ENCODE data around the gene ATF4. TPM values are rescaled to one million over a fixed set of nuclear protein-coding genes. Genes with fewer than 3 reads are reported as not detected.

Gene ATF4
- total and polyA plus RNA-seq, 2 of the 13 experiments (the other 11 are each of a cell fraction or from before 2014, with no cell fraction given) = 486 to 1,297 TPM

GRCh38 chr22:39478441-39478850 lies 41.9 kb upstream of the ATF4 start (continued):
- TF ChIP-seq POLR2AphosphoS5 (IDR thresholded peaks at IDR 0.05; ENCODE audit: low read depth, low read length) (no peak), ZBTB1 (CRISPR knock-in tag; IDR thresholded peaks at IDR 0.05; ENCODE audit: borderline replicate concordance) (no peak), MLX (CRISPR knock-in tag; IDR thresholded peaks at IDR 0.05) (peak; percentile 63), THYN1 (CRISPR knock-in tag; IDR thresholded peaks at IDR 0.05; ENCODE audit: borderline replicate concordance, low read depth) (no peak), STAT6 (CRISPR knock-in tag; IDR thresholded peaks at IDR 0.05; ENCODE audit: borderline replicate concordance) (no peak), HNRNPL (IDR thresholded peaks at IDR 0.05; ENCODE audit: low read depth, low read length) (0 out of 2 replicates have a peak, but pooled peaks have one; percentile 46), PHF20 (CRISPR knock-in tag; IDR thresholded peaks at IDR 0.05) (0 out of 2 replicates have a peak, but pooled peaks have one; percentile 35), ZNF773 (CRISPR knock-in tag; IDR thresholded peaks at IDR 0.05; ENCODE audit: borderline replicate concordance) (0 out of 2 replicates have a peak, but pooled peaks have one; percentile 72), ZZZ3 (CRISPR knock-in tag; IDR thresholded peaks at IDR 0.05; ENCODE audit: borderline replicate concordance) (no peak), FOXM1 (CRISPR knock-in tag; IDR thresholded peaks at IDR 0.05) (no peak), PAXIP1 (CRISPR knock-in tag; conservative IDR thresholded peaks at IDR 0.05) (no peak), ZNF207 (IDR thresholded peaks at IDR 0.05; ENCODE audit: borderline replicate concordance) (no peak), ZBTB33 (CRISPR knock-in tag; IDR thresholded peaks at IDR 0.05) (no peak), PHF8 (CRISPR knock-in tag; IDR thresholded peaks at IDR 0.05) (0 out of 2 replicates have a peak, but pooled peaks have one; percentile 21), ZBTB39 (CRISPR knock-in tag; IDR thresholded peaks at IDR 0.05) (no peak), ARID3A (IDR thresholded peaks at IDR 0.05; ENCODE audit: low read depth, low read length) (no peak)

Data from HepG2 (cell line).